Measurements from ENCODE around the gene ENOX2.
"Not testable (repeated sequence)": the region's sequence is repeated elsewhere in the genome, so short reads cannot be mapped to it uniquely, and the experiment has no call there.

The ENOX2 gene

GRCh38 chrX:130803537-130803936 lies 99.5 kb downstream of the ENOX2 start:
- TF ChIP-seq, protein P1, sequence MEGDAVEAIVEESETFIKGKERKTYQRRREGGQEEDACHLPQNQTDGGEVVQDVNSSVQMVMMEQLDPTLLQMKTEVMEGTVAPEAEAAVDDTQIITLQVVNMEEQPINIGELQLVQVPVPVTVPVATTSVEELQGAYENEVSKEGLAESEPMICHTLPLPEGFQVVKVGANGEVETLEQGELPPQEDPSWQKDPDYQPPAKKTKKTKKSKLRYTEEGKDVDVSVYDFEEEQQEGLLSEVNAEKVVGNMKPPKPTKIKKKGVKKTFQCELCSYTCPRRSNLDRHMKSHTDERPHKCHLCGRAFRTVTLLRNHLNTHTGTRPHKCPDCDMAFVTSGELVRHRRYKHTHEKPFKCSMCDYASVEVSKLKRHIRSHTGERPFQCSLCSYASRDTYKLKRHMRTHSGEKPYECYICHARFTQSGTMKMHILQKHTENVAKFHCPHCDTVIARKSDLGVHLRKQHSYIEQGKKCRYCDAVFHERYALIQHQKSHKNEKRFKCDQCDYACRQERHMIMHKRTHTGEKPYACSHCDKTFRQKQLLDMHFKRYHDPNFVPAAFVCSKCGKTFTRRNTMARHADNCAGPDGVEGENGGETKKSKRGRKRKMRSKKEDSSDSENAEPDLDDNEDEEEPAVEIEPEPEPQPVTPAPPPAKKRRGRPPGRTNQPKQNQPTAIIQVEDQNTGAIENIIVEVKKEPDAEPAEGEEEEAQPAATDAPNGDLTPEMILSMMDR (IDR thresholded peaks at IDR 0.05; ENCODE audit: insufficient read depth, low read depth, low read length, missing control alignments) = no peak
- H3K4me3 ChIP-seq (ENCODE audit: low read depth, low read length) = no peak overlapping the region
- DNase-seq (ENCODE audit: low read depth) = no peak

DNA sequence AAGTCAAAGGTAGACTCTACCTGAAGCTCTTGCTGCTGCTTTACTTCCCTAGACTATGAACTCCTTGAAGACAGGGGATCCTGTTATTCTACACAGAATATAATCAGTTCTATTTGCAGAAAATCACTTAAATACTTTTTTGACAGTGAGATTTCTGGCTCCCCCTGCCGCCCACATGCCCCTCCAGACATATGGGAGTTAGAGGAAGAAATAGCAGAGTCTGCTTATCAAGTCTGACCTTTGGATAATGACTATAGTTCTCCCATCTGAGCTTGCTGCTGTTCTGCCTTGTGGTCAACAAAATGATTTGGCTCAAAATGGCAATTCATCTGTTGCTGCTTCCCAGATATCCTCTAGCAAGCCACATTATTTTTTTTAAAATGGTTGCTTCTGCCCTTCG lies 101.1 kb downstream of the ENOX2 start:
- H3K4me3 ChIP-seq (ENCODE audit: low read depth, low read length) = no peak overlapping the region
- TF ChIP-seq, protein P1 (IDR thresholded peaks at IDR 0.05; ENCODE audit: insufficient read depth, low read depth, low read length, missing control alignments) = no peak
- DNase-seq (ENCODE audit: low read depth) = no peak

DNA sequence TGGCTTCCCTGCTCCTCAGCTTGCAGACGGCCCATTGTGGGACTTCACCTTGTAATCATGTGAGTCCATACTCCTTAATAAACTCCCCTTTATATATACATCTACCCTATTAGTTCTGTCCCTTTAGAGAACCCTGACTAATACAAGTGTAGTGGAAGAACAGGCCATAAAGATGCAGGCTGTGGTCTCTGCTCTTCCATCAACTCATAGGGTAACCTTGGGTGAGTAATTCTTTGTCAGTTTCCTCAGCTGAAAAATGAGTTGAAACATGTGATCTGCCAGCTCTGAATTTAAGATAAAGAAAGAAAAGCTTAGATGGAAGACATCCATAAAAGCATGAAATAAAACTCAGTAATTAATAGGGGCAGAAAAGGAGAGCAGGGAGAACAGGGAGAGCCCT lies 103.6 kb downstream of the ENOX2 start:
- TF ChIP-seq, protein P1 (IDR thresholded peaks at IDR 0.05; ENCODE audit: insufficient read depth, low read depth, low read length, missing control alignments) = no peak
- no peak overlapping the region for H3K4me3 ChIP-seq (ENCODE audit: low read depth, low read length)
- no peak for DNase-seq (ENCODE audit: low read depth)

DNA sequence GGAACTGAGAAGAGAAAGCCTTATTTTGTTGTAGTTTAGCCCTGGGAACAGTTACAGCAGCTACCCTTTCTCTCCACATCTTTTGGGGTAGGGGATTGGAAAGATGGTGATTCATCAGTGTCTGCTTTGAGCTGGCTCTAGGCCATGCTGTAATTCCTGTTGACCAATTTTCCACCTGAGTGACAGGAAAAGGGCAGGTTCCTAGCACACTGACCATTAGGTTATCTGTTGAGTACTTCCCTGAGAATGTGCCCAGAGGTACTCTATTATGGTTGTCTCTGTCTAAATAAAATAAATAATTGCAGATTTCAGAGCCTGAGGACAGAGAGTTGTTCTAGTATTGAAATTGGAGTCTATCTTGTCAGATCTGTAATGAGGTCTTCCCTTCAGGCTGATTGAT lies 109.0 kb downstream of the ENOX2 start:
- DNase-seq (ENCODE audit: low read depth) = no peak
- TF ChIP-seq, protein P1 (IDR thresholded peaks at IDR 0.05; ENCODE audit: insufficient read depth, low read depth, low read length, missing control alignments) = no peak
- H3K4me3 ChIP-seq (ENCODE audit: low read depth, low read length) = no peak overlapping the region

DNA sequence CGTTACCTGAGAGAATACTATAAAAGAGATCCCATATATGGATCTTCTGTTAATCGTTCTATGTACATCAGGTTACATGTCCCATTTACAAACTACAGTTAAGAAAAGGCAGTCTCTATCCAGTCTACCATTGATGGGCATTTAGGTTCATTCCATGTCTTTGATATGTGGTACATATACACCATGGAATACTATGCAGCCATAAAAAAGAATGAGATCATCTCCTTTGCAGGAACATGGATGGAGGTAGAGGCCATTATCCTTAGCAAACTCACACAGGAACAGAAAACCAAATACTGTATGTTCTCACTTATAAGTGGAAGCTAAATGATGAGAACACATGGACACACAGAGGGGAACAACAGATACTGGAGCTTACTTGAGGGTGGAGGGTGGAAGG lies 111.1 kb downstream of the ENOX2 start:
- H3K4me3 ChIP-seq (ENCODE audit: low read depth, low read length); DNase-seq (ENCODE audit: low read depth): not testable (repeated sequence)

DNA sequence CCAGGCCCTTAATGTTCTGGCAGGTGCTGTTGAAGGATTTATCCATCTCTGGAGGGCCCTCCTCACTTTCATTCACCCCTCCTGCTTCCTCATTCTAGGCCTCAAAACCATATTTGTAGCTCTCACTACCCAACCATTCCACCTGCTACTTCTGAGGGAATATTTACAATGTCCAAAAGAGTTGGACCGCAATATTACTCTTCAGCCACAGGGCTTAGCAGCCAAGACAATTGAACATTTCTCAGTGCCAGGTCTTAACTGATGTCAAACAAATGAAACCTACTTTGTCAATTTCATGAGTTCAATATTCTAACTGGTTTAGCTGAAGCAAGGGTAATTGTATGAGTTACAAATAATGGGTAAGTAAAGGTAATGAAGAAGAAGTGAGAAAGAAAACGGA lies 113.2 kb downstream of the ENOX2 start:
- TF ChIP-seq, protein P1 (IDR thresholded peaks at IDR 0.05; ENCODE audit: insufficient read depth, low read depth, low read length, missing control alignments) = no peak
- H3K4me3 ChIP-seq (ENCODE audit: low read depth, low read length) = no peak overlapping the region
- DNase-seq (ENCODE audit: low read depth) = no peak

DNA sequence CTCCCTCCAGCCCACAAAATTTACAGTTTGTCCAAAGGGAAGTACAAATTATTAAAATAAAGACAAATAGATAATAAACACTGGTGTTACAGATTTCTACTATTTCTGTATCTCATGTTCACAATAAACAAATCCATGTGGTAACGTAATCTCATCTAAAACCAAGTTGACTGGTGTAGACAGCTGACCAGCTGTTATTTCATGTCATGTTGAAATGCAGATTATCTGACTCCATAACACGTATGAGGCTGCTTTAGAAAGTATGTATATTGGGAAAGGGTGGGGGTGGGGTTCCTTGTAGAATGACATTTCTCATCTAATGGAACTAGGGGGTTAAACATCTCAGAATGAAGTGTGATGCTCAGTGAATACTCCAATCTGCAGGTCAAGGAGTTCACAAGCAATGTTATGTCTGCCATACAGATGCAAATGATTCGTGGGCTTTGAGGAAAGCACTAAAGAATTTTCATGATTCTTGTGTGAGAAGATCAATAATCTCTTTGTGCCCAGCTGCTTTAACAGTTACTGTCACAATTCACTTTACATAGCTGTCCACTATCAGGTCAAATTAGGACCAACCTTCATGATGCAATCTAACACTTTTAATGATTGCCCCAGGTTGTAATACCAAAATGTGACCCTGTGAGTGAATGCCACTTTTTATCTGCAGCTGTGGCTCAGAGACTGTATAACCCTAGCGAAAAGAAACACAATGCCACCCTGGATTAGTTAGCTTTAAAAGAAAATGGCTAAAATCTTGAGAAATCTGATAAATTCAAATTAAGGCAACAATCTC lies 114.0 kb downstream of the ENOX2 start:
- DNase-seq (ENCODE audit: low read depth) = no peak
- no peak overlapping the region for H3K4me3 ChIP-seq (ENCODE audit: low read depth, low read length)
- TF ChIP-seq, protein P1 (IDR thresholded peaks at IDR 0.05; ENCODE audit: insufficient read depth, low read depth, low read length, missing control alignments) = no peak
